HepG2 (cell line): ENCODE measurements around the gene PKMYT1. TPM values are rescaled to one million over a fixed set of nuclear protein-coding genes. Genes with fewer than 3 reads are reported as not detected.

Experiments
- ARNTL ChIP-seq: sonication (generic); formaldehyde crosslinking; IDR thresholded peaks from 2 replicates; pipeline ENCODE4 v1.4.0; 2020; ENCODE audit warnings: mild to moderate bottlenecking, missing genetic modification reagents
- GATAD2A ChIP-seq: IDR thresholded peaks from 2 replicates; pipeline ENCODE4 v1.6.1; 2016
- HNRNPH1 ChIP-seq: fragments of 200-400 bp; formaldehyde crosslinking; optimal IDR thresholded peaks from 2 replicates; pipeline ENCODE3; 2017; ENCODE audit warnings: mild to moderate bottlenecking, low read depth, low read length
- HOXA5 ChIP-seq: sonication (generic); formaldehyde crosslinking; IDR thresholded peaks from 2 replicates; pipeline ENCODE4 v1.4.0; 2020; ENCODE audit warnings: missing genetic modification reagents
- HOXA7 ChIP-seq: sonication (generic); formaldehyde crosslinking; IDR thresholded peaks from 2 replicates; pipeline ENCODE4 v1.8.1; 2022; ENCODE audit warnings: mild to moderate bottlenecking, missing genetic modification reagents, moderate library complexity
- NONO ChIP-seq, 2 experiments: fragments of 450-650 bp in 1 of 2; sonication (generic) in 1 of 2; formaldehyde crosslinking in 1 of 2; IDR thresholded peaks in 1 of 2; conservative IDR thresholded peaks in 1 of 2; 2 replicates each; pipeline versions ENCODE4 v1.6.1 to v1.8.0; 2017 to 2022; ENCODE audit warnings: mild to moderate bottlenecking in 1 of 2, missing genetic modification reagents in 1 of 2, moderate library complexity in 1 of 2
- POLR2A ChIP-seq, 2 experiments: IDR thresholded peaks; 2 replicates each; pipeline ENCODE4 v1.6.1; 2011; ENCODE audit warnings: low read depth in 2 of 2, low read length in 2 of 2, mild to moderate bottlenecking in 1 of 2, moderate library complexity in 1 of 2; ENCODE audit not compliant: insufficient read depth in 1 of 2
- POLR2AphosphoS5 ChIP-seq: IDR thresholded peaks from 2 replicates; pipeline ENCODE4 v1.6.1; 2012; ENCODE audit warnings: low read depth, low read length
- ZNF317 ChIP-seq: sonication (generic); formaldehyde crosslinking; IDR thresholded peaks from 2 replicates; pipeline ENCODE4 v1.5.0; 2020; ENCODE audit warnings: mild to moderate bottlenecking, missing genetic modification reagents
- ZNF430 ChIP-seq: sonication (generic); formaldehyde crosslinking; IDR thresholded peaks from 2 replicates; pipeline ENCODE4 v1.9.0; 2021; ENCODE audit warnings: mild to moderate bottlenecking, missing genetic modification reagents
- polyA plus RNA-seq, 8 experiments: library from polyadenylated mRNA; depleted of rRNA in 3 of 8; stranded (reverse) in 7 of 8; unstranded in 1 of 8; fragments of >200 nt; fragmentation: Illumina TruSeq in 4 of 8; extraction: Trizol in 4 of 8; gene quantifications; 2 replicates each; pipeline versions ENCODE4 v1.2.1 to v1.2.3, GENCODE V29; 2011 to 2016; ENCODE audit warnings: low read depth in 4 of 8, missing spikeins in 1 of 8, mixed read lengths in 1 of 8; ENCODE audit not compliant: insufficient read depth in 1 of 8
- total RNA-seq, 5 experiments: library from RNA; depleted of rRNA; stranded (reverse); fragments of >200 nt; fragmentation: Illumina TruSeq; extraction: Trizol; gene quantifications; 2 replicates each; pipeline ENCODE4 v1.2.3, GENCODE V29; 2016; ENCODE audit warnings: low read depth in 1 of 5
- TF ChIP-seq, protein P1 (sequence below): sonication (generic); formaldehyde crosslinking; IDR thresholded peaks from 2 replicates; pipeline ENCODE4 v1.4.0; 2020; ENCODE audit warnings: missing genetic modification reagents, borderline replicate concordance
- TF ChIP-seq, protein P2 (sequence below): sonication (generic); formaldehyde crosslinking; IDR thresholded peaks from 2 replicates; pipeline ENCODE4 v1.5.1; 2020; ENCODE audit warnings: mild to moderate bottlenecking, missing genetic modification reagents, moderate library complexity
- TF ChIP-seq, protein P3 (sequence below): IDR thresholded peaks from 2 replicates; pipeline ENCODE4 v1.6.1; 2016; ENCODE audit warnings: missing genetic modification reagents, missing compliant biosample characterization
- TF ChIP-seq, protein P4 (sequence below): sonication (generic); formaldehyde crosslinking; IDR thresholded peaks from 2 replicates; pipeline ENCODE4 v1.9.0; 2021; ENCODE audit warnings: missing genetic modification reagents, mild to moderate bottlenecking, borderline replicate concordance

PKMYT1 gene
- total and polyA plus RNA-seq, 2 of the 13 experiments (the other 11 are each of a cell fraction or from before 2014, with no cell fraction given) = 7.0 to 27.8 TPM

DNA sequence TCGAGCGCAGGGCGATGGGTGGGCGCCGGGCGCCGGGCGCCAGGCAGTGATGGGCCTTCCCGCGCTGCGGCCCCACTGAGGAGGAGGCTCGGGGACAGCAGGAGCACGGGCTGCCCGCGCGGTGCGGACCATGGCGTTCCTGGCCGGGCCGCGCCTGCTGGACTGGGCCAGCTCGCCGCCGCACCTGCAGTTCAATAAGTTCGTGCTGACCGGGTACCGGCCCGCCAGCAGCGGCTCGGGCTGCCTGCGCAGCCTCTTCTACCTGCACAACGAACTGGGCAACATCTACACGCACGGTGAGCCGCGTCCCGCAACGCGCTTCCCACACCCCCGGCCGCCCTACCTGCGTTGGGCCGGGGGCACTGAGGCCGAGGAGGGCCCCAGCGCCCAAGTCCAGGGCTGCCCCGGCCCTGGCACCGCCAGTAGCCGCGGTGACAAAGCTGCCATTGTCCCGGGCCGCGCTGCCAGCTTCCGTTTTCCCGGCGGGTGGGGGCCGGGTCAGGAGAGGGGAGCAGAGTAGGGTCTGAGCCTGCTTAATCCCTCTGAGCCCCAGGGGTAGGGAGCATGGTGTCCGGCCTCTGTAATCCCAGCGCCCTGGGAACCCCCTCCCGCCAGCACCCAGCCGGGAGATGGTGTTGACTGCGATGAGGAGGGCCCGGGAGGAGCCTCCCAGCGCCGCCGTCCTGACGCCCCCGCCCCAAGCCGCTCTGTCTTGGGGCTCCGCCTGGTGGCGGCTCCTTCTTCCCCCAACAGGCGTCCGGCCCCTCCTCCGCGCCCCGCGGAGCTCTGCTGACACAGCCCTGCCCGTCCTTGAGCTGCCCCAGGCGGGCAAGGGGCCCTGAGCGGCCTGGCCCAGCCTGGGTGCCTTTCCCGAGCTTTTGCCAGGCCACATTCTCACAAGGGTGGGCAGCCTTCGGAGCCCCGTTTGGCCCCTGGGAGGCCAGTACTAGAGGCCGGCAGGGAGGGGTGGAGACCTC, 10.4 kb downstream of the PKMYT1 start (continued):
- TF ChIP-seq, protein P1, sequence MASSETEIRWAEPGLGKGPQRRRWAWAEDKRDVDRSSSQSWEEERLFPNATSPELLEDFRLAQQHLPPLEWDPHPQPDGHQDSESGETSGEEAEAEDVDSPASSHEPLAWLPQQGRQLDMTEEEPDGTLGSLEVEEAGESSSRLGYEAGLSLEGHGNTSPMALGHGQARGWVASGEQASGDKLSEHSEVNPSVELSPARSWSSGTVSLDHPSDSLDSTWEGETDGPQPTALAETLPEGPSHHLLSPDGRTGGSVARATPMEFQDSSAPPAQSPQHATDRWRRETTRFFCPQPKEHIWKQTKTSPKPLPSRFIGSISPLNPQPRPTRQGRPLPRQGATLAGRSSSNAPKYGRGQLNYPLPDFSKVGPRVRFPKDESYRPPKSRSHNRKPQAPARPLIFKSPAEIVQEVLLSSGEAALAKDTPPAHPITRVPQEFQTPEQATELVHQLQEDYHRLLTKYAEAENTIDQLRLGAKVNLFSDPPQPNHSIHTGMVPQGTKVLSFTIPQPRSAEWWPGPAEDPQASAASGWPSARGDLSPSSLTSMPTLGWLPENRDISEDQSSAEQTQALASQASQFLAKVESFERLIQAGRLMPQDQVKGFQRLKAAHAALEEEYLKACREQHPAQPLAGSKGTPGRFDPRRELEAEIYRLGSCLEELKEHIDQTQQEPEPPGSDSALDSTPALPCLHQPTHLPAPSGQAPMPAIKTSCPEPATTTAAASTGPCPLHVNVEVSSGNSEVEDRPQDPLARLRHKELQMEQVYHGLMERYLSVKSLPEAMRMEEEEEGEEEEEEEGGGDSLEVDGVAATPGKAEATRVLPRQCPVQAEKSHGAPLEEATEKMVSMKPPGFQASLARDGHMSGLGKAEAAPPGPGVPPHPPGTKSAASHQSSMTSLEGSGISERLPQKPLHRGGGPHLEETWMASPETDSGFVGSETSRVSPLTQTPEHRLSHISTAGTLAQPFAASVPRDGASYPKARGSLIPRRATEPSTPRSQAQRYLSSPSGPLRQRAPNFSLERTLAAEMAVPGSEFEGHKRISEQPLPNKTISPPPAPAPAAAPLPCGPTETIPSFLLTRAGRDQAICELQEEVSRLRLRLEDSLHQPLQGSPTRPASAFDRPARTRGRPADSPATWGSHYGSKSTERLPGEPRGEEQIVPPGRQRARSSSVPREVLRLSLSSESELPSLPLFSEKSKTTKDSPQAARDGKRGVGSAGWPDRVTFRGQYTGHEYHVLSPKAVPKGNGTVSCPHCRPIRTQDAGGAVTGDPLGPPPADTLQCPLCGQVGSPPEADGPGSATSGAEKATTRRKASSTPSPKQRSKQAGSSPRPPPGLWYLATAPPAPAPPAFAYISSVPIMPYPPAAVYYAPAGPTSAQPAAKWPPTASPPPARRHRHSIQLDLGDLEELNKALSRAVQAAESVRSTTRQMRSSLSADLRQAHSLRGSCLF (CRISPR knock-in tag) = peak; percentile 56; the same call in 1 of the 2 replicates
- TF ChIP-seq ZNF430 (CRISPR knock-in tag) (peak; percentile 22; the same call in 1 of the 2 replicates), POLR2AphosphoS5 (peak; percentile 31; the same call in 1 of the 2 replicates), ZNF317 (CRISPR knock-in tag) (peak; percentile 31; the same call in 1 of the 2 replicates), POLR2A (IDR thresholded peaks at IDR 0.05; ENCODE audit: insufficient read depth in 1 of 2, low read depth in 2 of 2, low read length in 2 of 2) (peak in 1 of 2 experiments; percentile 66), HOXA7 (CRISPR knock-in tag) (no peak), HNRNPH1 (no peak), HOXA5 (CRISPR knock-in tag) (0 out of 2 replicates have a peak, but pooled peaks have one; percentile 58), ARNTL (CRISPR knock-in tag) (no peak), GATAD2A (no peak), NONO (IDR thresholded peaks at IDR 0.05) (no peak), NONO (CRISPR knock-in tag; conservative IDR thresholded peaks at IDR 0.05) (peak; percentile 64)
- TF ChIP-seq, protein P2, sequence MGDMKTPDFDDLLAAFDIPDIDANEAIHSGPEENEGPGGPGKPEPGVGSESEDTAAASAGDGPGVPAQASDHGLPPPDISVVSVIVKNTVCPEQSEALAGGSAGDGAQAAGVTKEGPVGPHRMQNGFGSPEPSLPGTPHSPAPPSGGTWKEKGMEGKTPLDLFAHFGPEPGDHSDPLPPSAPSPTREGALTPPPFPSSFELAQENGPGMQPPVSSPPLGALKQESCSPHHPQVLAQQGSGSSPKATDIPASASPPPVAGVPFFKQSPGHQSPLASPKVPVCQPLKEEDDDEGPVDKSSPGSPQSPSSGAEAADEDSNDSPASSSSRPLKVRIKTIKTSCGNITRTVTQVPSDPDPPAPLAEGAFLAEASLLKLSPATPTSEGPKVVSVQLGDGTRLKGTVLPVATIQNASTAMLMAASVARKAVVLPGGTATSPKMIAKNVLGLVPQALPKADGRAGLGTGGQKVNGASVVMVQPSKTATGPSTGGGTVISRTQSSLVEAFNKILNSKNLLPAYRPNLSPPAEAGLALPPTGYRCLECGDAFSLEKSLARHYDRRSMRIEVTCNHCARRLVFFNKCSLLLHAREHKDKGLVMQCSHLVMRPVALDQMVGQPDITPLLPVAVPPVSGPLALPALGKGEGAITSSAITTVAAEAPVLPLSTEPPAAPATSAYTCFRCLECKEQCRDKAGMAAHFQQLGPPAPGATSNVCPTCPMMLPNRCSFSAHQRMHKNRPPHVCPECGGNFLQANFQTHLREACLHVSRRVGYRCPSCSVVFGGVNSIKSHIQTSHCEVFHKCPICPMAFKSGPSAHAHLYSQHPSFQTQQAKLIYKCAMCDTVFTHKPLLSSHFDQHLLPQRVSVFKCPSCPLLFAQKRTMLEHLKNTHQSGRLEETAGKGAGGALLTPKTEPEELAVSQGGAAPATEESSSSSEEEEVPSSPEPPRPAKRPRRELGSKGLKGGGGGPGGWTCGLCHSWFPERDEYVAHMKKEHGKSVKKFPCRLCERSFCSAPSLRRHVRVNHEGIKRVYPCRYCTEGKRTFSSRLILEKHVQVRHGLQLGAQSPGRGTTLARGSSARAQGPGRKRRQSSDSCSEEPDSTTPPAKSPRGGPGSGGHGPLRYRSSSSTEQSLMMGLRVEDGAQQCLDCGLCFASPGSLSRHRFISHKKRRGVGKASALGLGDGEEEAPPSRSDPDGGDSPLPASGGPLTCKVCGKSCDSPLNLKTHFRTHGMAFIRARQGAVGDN (CRISPR knock-in tag) = peak; percentile 71
- TF ChIP-seq, protein P3, sequence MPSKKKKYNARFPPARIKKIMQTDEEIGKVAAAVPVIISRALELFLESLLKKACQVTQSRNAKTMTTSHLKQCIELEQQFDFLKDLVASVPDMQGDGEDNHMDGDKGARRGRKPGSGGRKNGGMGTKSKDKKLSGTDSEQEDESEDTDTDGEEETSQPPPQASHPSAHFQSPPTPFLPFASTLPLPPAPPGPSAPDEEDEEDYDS (CRISPR knock-in tag) = peak; percentile 22; the same call in 1 of the 2 replicates
- TF ChIP-seq, protein P4, sequence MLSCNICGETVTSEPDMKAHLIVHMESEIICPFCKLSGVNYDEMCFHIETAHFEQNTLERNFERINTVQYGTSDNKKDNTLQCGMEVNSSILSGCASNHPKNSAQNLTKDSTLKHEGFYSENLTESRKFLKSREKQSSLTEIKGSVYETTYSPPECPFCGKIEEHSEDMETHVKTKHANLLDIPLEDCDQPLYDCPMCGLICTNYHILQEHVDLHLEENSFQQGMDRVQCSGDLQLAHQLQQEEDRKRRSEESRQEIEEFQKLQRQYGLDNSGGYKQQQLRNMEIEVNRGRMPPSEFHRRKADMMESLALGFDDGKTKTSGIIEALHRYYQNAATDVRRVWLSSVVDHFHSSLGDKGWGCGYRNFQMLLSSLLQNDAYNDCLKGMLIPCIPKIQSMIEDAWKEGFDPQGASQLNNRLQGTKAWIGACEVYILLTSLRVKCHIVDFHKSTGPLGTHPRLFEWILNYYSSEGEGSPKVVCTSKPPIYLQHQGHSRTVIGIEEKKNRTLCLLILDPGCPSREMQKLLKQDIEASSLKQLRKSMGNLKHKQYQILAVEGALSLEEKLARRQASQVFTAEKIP (CRISPR knock-in tag) = no peak
